ENCODE results near the gene DNAJC10. TPM values are rescaled to one million over a fixed set of nuclear protein-coding genes. Genes with fewer than 3 reads are reported as not detected.
A peak's percentile ranks its signal among the peaks of the same experiment; 100 is the strongest.

The DNAJC10 gene
- total and polyA plus RNA-seq, 9 of the 15 experiments (the other 6 are each of a cell fraction or from before 2014, with no cell fraction given) = 9.8 to 77.7 (median 57.3) TPM

GRCh38 chr2:182779323-182779722, 63.3 kb downstream of the DNAJC10 start (continued):
- TF ChIP-seq RREB1 (CRISPR knock-in tag; IDR thresholded peaks at IDR 0.05) (no peak), ZNF316 (IDR thresholded peaks at IDR 0.05) (peak; percentile 35), CREM (IDR thresholded peaks at IDR 0.05; ENCODE audit: low read depth) (no peak), RBM25 (IDR thresholded peaks at IDR 0.05; ENCODE audit: low read depth, low read length, severe bottlenecking) (peak; percentile 53), TCFL5 (CRISPR knock-in tag; conservative IDR thresholded peaks at IDR 0.05) (no peak)
- TF ChIP-seq, protein P1, sequence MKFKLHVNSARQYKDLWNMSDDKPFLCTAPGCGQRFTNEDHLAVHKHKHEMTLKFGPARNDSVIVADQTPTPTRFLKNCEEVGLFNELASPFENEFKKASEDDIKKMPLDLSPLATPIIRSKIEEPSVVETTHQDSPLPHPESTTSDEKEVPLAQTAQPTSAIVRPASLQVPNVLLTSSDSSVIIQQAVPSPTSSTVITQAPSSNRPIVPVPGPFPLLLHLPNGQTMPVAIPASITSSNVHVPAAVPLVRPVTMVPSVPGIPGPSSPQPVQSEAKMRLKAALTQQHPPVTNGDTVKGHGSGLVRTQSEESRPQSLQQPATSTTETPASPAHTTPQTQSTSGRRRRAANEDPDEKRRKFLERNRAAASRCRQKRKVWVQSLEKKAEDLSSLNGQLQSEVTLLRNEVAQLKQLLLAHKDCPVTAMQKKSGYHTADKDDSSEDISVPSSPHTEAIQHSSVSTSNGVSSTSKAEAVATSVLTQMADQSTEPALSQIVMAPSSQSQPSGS (CRISPR knock-in tag; IDR thresholded peaks at IDR 0.05) = no peak
